ENCODE measurements around the gene MPZL1. TPM values are rescaled to one million over a fixed set of nuclear protein-coding genes. Genes with fewer than 3 reads are reported as not detected.

Gene MPZL1
- total RNA-seq, 2 experiments from 2014 or later = 48.9 to 61.9 TPM

GRCh38 chr1:167833904-167834303 lies 112.1 kb downstream of the MPZL1 start:
- Histone ChIP-seq H3K9me2 (ENCODE audit: insufficient read depth, low read length) (no peaks in the 10 kb centered on the region), H3K36me3 (ENCODE audit: insufficient read depth, low read length) (no peaks in the 10 kb centered on the region), H3K4me2 (ENCODE audit: low read length) (no peak overlapping the region), H3K9me3 (ENCODE audit: low read length) (no peaks in the 10 kb centered on the region), H3K4me1 (ENCODE audit: insufficient read depth, low read length, poor library complexity, severe bottlenecking) (no peaks in the 10 kb centered on the region), H3K4me3 (ENCODE audit: low read depth, low read length, poor library complexity, severe bottlenecking) (no peak overlapping the region), H3K27ac (ENCODE audit: low read depth, low read length, poor library complexity, severe bottlenecking) (no peak overlapping the region), H3K79me2 (ENCODE audit: insufficient read depth, low read depth, low read length) (no peaks in the 10 kb centered on the region), H2AFZ (ENCODE audit: low read length) (no peak overlapping the region), H4K20me1 (ENCODE audit: insufficient read depth, low read length) (no peaks in the 10 kb centered on the region)
- no peak for DNase-seq (ENCODE audit: low spot score)
- CTCF ChIA-PET (ENCODE audit: unreplicated experiment) = no interaction called here
- no TSS peak for BruUV-seq (replicated peaks)
- POLR2A ChIA-PET = interaction anchor here (0.6 kb wide), 1 partner anchor 36 kb away, joined by 4 read pairs; no protein-coding TSS in a partner anchor
- intact Hi-C loops (cut with micrococcal nuclease; ENCODE audit: unreplicated experiment) = no loop called here
- no peak for TF ChIP-seq EZH2phosphoT487 (IDR thresholded peaks at IDR 0.05; ENCODE audit: borderline replicate concordance, low read depth, low read length)
- TF ChIP-seq CTCF (conservative IDR thresholded peaks at IDR 0.05; ENCODE audit: low read length) = no peak

GRCh38 chr1:167836197-167836596 lies 114.4 kb downstream of the MPZL1 start:
- no peaks in the 10 kb centered on the region for H4K20me1 ChIP-seq (ENCODE audit: insufficient read depth, low read length)
- H3K4me1 ChIP-seq (ENCODE audit: insufficient read depth, low read length, poor library complexity, severe bottlenecking) = no peaks in the 10 kb centered on the region
- no peak overlapping the region for H3K4me2 ChIP-seq (ENCODE audit: low read length)
- H3K9me3 ChIP-seq (ENCODE audit: low read length) = no peaks in the 10 kb centered on the region
- no peaks in the 10 kb centered on the region for H3K9me2 ChIP-seq (ENCODE audit: insufficient read depth, low read length)
- intact Hi-C loops (cut with micrococcal nuclease; ENCODE audit: unreplicated experiment) = no loop called here
- no peak overlapping the region for H3K27ac ChIP-seq (ENCODE audit: low read depth, low read length, poor library complexity, severe bottlenecking)
- no peaks in the 10 kb centered on the region for H3K36me3 ChIP-seq (ENCODE audit: insufficient read depth, low read length)
- ChIA-PET CTCF (ENCODE audit: unreplicated experiment) (no interaction called here), POLR2A (interaction anchor here (1.1 kb wide), 1 partner anchor 25 kb away, joined by 3 read pairs; no protein-coding TSS in a partner anchor)
- DNase-seq (ENCODE audit: low spot score) = no peak
- H3K4me3 ChIP-seq (ENCODE audit: low read depth, low read length, poor library complexity, severe bottlenecking) = no peak overlapping the region
- no peak overlapping the region for H2AFZ ChIP-seq (ENCODE audit: low read length)
- H3K79me2 ChIP-seq (ENCODE audit: insufficient read depth, low read depth, low read length) = no peaks in the 10 kb centered on the region
- no TSS peak for BruUV-seq (replicated peaks)
- TF ChIP-seq EZH2phosphoT487 (IDR thresholded peaks at IDR 0.05; ENCODE audit: borderline replicate concordance, low read depth, low read length) (no peak), CTCF (conservative IDR thresholded peaks at IDR 0.05; ENCODE audit: low read length) (no peak)

- Histone ChIP-seq H3K36me3 (ENCODE audit: insufficient read depth, low read length) (no peaks in the 10 kb centered on the region), H3K9me3 (ENCODE audit: low read length) (no peaks in the 10 kb centered on the region), H3K4me3 (ENCODE audit: low read depth, low read length, poor library complexity, severe bottlenecking) (no peak overlapping the region), H3K9me2 (ENCODE audit: insufficient read depth, low read length) (no peaks in the 10 kb centered on the region), H3K79me2 (ENCODE audit: insufficient read depth, low read depth, low read length) (no peaks in the 10 kb centered on the region), H2AFZ (ENCODE audit: low read length) (no peak overlapping the region), H3K4me1 (ENCODE audit: insufficient read depth, low read length, poor library complexity, severe bottlenecking) (no peaks in the 10 kb centered on the region), H4K20me1 (ENCODE audit: insufficient read depth, low read length) (no peaks in the 10 kb centered on the region), H3K27ac (ENCODE audit: low read depth, low read length, poor library complexity, severe bottlenecking) (no peak overlapping the region), H3K4me2 (ENCODE audit: low read length) (no peak overlapping the region)
- TF ChIP-seq CTCF (conservative IDR thresholded peaks at IDR 0.05; ENCODE audit: low read length) = no peak
- TF ChIP-seq EZH2phosphoT487 (IDR thresholded peaks at IDR 0.05; ENCODE audit: borderline replicate concordance, low read depth, low read length) = no peak
- intact Hi-C loops (cut with micrococcal nuclease; ENCODE audit: unreplicated experiment) = no loop called here
- POLR2A ChIA-PET = no interaction called here
- CTCF ChIA-PET (ENCODE audit: unreplicated experiment) = no interaction called here
- no TSS peak for BruUV-seq (replicated peaks)
- no peak for DNase-seq (ENCODE audit: low spot score)
Measured at GRCh38 chr1:167837326-167837725, 115.5 kb downstream of the MPZL1 start.
